GM12872 (cell line): ENCODE data around the gene RCBTB1.

Source experiments
- TF ChIP-seq, protein P1 (sequence below): IDR thresholded peaks from 3 replicates; pipeline ENCODE4 v1.5.1; 2011; ENCODE audit warnings: low read depth, mild to moderate bottlenecking, low read length, moderate library complexity; ENCODE audit not compliant: insufficient read depth

Gene RCBTB1

DNA sequence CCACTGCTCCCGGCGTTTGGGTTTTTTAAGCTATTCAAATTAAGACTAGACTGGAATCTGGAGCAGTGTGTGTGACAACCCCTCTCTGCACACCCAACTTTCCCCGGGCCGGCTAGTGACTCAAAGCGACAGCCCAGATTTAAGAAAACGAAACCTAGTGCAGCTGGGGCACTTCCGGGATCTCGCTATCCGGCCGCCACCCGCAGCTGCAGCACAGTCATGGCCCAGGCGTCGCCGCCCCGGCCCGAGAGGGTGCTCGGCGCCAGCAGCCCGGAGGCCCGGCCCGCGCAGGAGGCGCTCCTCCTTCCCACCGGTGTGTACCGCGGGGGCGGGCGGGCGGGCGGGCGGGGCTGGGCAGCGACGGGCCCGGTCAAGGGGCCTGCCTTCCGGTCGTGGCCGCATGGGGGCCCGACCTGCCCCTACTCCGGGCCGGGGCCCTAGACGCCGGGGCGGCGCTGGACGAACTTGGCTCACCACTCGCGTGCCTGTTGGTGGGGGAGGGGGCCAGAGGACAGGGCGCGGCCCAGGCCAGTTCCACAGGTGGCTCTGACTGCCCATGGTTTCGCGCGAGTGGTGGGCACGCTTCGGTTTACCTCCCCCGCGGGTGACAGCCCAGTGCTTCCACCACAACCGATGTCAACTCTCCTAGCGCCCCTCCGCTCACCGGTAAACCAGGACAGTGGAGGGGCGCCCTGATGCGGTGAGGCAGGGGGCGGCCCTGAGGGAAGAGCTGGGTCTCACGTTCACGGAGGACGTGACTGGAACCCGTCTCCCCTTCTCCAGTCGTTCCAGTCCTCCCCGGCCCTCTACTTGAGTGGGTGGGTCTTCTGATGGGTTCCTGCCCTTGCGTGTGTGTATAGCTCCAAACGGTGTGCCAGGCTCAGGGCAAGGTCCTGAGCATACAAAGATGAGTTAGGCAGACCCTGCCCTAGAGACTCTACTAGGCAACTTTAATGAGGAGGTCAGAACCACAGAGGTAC is 89.3 kb downstream of the RCBTB1 start, which contains the start of gene PHF11:
Gene PHF11, plus strand, starts transcription at position 171 of the 980 bp plus-strand sequence. Its CDS starts 49 bp downstream, at position 220.
- TF ChIP-seq, protein P1, sequence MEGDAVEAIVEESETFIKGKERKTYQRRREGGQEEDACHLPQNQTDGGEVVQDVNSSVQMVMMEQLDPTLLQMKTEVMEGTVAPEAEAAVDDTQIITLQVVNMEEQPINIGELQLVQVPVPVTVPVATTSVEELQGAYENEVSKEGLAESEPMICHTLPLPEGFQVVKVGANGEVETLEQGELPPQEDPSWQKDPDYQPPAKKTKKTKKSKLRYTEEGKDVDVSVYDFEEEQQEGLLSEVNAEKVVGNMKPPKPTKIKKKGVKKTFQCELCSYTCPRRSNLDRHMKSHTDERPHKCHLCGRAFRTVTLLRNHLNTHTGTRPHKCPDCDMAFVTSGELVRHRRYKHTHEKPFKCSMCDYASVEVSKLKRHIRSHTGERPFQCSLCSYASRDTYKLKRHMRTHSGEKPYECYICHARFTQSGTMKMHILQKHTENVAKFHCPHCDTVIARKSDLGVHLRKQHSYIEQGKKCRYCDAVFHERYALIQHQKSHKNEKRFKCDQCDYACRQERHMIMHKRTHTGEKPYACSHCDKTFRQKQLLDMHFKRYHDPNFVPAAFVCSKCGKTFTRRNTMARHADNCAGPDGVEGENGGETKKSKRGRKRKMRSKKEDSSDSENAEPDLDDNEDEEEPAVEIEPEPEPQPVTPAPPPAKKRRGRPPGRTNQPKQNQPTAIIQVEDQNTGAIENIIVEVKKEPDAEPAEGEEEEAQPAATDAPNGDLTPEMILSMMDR, result 0 out of 3 replicates have a peak, but pooled peaks have one; percentile 5

DNA sequence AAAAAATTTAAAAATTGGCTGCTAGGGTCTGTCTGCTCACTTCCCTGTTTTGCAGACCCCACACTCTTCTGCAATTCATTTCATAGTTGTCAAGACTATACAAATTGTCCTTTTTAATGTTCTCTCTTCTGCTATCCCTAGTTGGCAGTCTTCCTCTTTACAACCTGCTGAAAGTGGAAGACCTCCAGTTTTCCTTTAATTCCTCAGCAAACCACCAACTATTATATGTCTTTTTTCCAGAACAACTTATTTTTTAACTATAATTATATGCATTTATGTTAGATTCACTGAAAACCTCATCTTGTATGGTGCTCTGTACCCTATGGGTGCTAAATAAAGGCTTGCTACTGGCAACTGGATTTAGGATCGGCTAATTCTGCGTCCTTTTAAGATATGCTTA is 90.7 kb downstream of the RCBTB1 start:
- TF ChIP-seq, protein P1, result no peak

DNA sequence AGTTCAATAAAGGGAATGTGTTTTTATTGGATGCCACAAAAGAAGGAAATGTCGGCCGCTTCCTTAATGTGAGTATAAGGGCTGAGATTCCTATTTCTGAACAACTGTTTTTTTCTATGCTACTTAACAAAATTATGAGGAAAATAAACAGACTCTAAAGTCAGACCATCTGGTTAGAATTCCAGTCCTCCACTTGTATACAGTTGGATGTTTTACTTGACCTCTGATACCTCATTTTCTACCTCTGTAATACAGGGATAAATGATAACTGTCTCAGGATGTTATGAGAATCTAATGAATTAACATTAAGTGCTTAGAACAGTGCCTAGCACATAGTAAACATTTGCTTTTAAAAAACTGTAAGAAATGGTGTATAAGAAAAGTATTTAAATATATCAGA is 96.8 kb downstream of the RCBTB1 start:
- TF ChIP-seq, protein P1, result no peak
